Measurements from ENCODE around the gene KCNIP1. TPM values are rescaled to one million over a fixed set of nuclear protein-coding genes. Genes with fewer than 3 reads are reported as not detected.

Gene KCNIP1
- total and polyA plus RNA-seq, 10 of the 15 experiments (the other 5 are each of a cell fraction or from before 2014, with no cell fraction given), result not detected

- no peak for TF ChIP-seq CREM (IDR thresholded peaks at IDR 0.05; ENCODE audit: low read depth)
Measured at GRCh38 chr5:170541146-170541769, 37.4 kb downstream of the KCNIP1 start (continued).

- in situ Hi-C loops (cut with MboI), result no loop called here
- no peak for FAIRE-seq
- Histone ChIP-seq H3K36me3 (ENCODE audit: control insufficient read depth in 2 of 2, insufficient read depth in 2 of 2, low read length in 1 of 2) (no peaks in the 10 kb centered on the region), H3K4me1 (ENCODE audit: control insufficient read depth, insufficient read depth, low read length) (no peaks in the 10 kb centered on the region), H3K27me3 (replicated peaks in 1 of 2; ENCODE audit: control insufficient read depth in 2 of 2, insufficient read depth in 2 of 2, low read length in 1 of 2) (no peaks in the 10 kb centered on the region), H3K27ac (ENCODE audit: control insufficient read depth, insufficient read depth) (no peak overlapping the region), H3K9me3 (replicated peaks; ENCODE audit: control insufficient read depth, insufficient read depth, low read length) (no peaks in the 10 kb centered on the region), H3K79me2 (ENCODE audit: control insufficient read depth, insufficient read depth, low read length) (no peaks in the 10 kb centered on the region), H3K4me3 (no peak overlapping the region), H3K9ac (ENCODE audit: control insufficient read depth, insufficient read depth, low read length) (no peak overlapping the region), H2AFZ (ENCODE audit: control insufficient read depth, low read depth, low read length) (no peak overlapping the region), H3K4me2 (ENCODE audit: control insufficient read depth, insufficient read depth) (no peak overlapping the region), H4K20me1 (ENCODE audit: control insufficient read depth, insufficient read depth) (no peaks in the 10 kb centered on the region)
- BruUV-seq (replicated peaks), result no TSS peak
- ChIA-PET POLR2A (no interaction called here), CTCF (no interaction called here), SMC1A (ENCODE audit: uncharacterized antibody, unreplicated experiment) (no interaction called here), RAD21 (ENCODE audit: unreplicated experiment) (no interaction called here)
- no peak for ATAC-seq
- WGBS (ENCODE audit: insufficient coverage, insufficient replicate concordance, low lambda C conversion rate, missing lambda C conversion rate), result 49% methylated on average over 8 of the region's 8 CpGs
- intact Hi-C loops (cut with micrococcal nuclease; ENCODE audit: unreplicated experiment), result no loop called here
- no peak for DNase-seq (ENCODE audit: low read depth, low spot score)
- no peak for TF ChIP-seq CBFB (IDR thresholded peaks at IDR 0.05; ENCODE audit: low read depth)
- TF ChIP-seq ZNF274 (IDR thresholded peaks at IDR 0.05; ENCODE audit: insufficient read depth, insufficient read length), result no peak
- TF ChIP-seq STAT3 (IDR thresholded peaks at IDR 0.05; ENCODE audit: low read depth, low read length), result no peak
- TF ChIP-seq, protein P1, sequence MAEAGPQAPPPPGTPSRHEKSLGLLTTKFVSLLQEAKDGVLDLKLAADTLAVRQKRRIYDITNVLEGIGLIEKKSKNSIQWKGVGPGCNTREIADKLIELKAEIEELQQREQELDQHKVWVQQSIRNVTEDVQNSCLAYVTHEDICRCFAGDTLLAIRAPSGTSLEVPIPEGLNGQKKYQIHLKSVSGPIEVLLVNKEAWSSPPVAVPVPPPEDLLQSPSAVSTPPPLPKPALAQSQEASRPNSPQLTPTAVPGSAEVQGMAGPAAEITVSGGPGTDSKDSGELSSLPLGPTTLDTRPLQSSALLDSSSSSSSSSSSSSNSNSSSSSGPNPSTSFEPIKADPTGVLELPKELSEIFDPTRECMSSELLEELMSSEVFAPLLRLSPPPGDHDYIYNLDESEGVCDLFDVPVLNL (IDR thresholded peaks at IDR 0.05; ENCODE audit: low read depth, low read length), result no peak
- TF ChIP-seq SMC3 (IDR thresholded peaks at IDR 0.05; ENCODE audit: borderline replicate concordance, low read length), result no peak
- no peak for TF ChIP-seq MYC (IDR thresholded peaks at IDR 0.05; ENCODE audit: insufficient read depth, insufficient read length, insufficient replicate concordance, low read length, severe bottlenecking)
- no peak for TF ChIP-seq CHD4 (IDR thresholded peaks at IDR 0.05)
- TF ChIP-seq RELA (IDR thresholded peaks at IDR 0.05; ENCODE audit: borderline replicate concordance, partially characterized antibody), result no peak
- no peak for TF ChIP-seq RUNX3 (IDR thresholded peaks at IDR 0.05; ENCODE audit: low read length)
- TF ChIP-seq EGR1 (IDR thresholded peaks at IDR 0.05; ENCODE audit: borderline replicate concordance in 1 of 2, low read depth in 2 of 2, low read length in 2 of 2), result no peak
- TF ChIP-seq ZBTB4 (CRISPR knock-in tag; IDR thresholded peaks at IDR 0.05), result no peak
- no peak for TF ChIP-seq CREB1 (IDR thresholded peaks at IDR 0.05; ENCODE audit: low read depth)
- no peak for TF ChIP-seq SP1 (IDR thresholded peaks at IDR 0.05; ENCODE audit: low read depth, low read length)
- TF ChIP-seq, protein P2, sequence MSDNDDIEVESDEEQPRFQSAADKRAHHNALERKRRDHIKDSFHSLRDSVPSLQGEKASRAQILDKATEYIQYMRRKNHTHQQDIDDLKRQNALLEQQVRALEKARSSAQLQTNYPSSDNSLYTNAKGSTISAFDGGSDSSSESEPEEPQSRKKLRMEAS (IDR thresholded peaks at IDR 0.05; ENCODE audit: low read depth, low read length), result no peak
- no peak for TF ChIP-seq TBL1XR1 (IDR thresholded peaks at IDR 0.05; ENCODE audit: low read depth, low read length)
Measured at GRCh38 chr5:170542691-170543293, 39.0 kb downstream of the KCNIP1 start.

Data from GM12878 (cell line).